ENCODE measurements around the gene CD59. TPM values are rescaled to one million over a fixed set of nuclear protein-coding genes. Genes with fewer than 3 reads are reported as not detected.

Gene CD59
- total RNA-seq, 2 donors from 2014 or later: 414 to 561 TPM

DNA sequence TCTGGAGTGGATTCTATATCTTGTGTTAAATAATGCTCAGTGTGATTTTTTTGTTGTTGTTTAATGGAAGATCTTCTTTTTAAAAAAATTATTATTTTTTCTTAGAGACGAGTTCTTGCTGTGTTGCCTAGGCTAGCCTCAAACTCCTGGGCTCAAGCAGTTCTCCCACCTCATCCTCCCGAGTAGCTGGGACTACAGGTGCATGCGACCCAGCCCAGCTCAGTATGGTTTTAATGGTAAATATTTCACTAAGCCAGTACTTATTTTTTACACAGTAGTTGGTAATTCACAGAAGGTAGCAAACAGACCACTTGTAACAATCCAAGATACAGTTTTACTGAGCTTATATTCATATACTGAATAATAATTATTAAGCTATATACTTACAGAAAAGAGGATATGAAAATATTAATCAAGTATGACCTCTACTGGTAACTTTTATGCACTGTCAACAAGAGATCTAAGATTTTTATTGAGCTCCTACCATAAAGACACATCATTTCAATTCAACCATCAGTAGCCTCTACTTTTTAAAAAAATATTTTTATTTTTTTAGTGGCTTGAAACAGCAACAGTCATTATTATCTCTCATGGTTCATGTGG is 6.1 kb upstream of the CD59 start:
- H3K9me3 ChIP-seq: no peaks in the 10 kb centered on the region
- no peak overlapping the region for H3K4me3 ChIP-seq
- no peaks in the 10 kb centered on the region for H3K27me3 ChIP-seq
- no peak overlapping the region for H3K27ac ChIP-seq
- peaks cover 0 to 5% of the 10 kb centered on the region in 2 donors for H3K4me1 ChIP-seq
- DNase-seq (ENCODE audit: low spot score): no peak
- peaks cover 11% of the 10 kb centered on the region for H3K36me3 ChIP-seq
- TF ChIP-seq, protein P1, sequence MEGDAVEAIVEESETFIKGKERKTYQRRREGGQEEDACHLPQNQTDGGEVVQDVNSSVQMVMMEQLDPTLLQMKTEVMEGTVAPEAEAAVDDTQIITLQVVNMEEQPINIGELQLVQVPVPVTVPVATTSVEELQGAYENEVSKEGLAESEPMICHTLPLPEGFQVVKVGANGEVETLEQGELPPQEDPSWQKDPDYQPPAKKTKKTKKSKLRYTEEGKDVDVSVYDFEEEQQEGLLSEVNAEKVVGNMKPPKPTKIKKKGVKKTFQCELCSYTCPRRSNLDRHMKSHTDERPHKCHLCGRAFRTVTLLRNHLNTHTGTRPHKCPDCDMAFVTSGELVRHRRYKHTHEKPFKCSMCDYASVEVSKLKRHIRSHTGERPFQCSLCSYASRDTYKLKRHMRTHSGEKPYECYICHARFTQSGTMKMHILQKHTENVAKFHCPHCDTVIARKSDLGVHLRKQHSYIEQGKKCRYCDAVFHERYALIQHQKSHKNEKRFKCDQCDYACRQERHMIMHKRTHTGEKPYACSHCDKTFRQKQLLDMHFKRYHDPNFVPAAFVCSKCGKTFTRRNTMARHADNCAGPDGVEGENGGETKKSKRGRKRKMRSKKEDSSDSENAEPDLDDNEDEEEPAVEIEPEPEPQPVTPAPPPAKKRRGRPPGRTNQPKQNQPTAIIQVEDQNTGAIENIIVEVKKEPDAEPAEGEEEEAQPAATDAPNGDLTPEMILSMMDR (IDR thresholded peaks at IDR 0.05): peak; percentile 42 to 72

DNA sequence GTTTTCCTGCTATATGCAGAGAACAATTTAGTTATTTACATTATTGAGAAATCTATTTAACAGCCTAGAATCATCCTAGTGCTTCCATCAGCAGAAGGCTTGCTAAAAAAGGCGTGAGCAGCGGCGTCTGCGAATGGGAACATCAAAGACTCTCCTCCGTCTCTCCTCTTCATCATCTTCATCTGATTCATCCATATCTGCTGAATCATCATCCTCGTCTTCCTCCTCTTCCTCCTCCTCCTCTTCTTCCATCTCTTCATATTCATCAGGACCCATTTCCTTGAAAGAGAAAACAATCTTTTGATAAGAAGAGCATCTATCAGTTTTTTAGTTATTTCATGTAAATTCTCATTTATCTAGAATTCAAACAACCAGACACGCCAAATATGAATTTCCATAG is 5.6 kb upstream of the CD59 start:
- H3K27ac ChIP-seq: no peak overlapping the region
- TF ChIP-seq, protein P1 (IDR thresholded peaks at IDR 0.05): no peak
- no peaks in the 10 kb centered on the region for H3K9me3 ChIP-seq
- DNase-seq (ENCODE audit: low spot score): no peak
- H3K27me3 ChIP-seq: no peaks in the 10 kb centered on the region
- H3K4me3 ChIP-seq: no peak overlapping the region
- H3K36me3 ChIP-seq: peaks cover 11% of the 10 kb centered on the region
- peaks cover 0 to 10% of the 10 kb centered on the region in 2 donors for H3K4me1 ChIP-seq

DNA sequence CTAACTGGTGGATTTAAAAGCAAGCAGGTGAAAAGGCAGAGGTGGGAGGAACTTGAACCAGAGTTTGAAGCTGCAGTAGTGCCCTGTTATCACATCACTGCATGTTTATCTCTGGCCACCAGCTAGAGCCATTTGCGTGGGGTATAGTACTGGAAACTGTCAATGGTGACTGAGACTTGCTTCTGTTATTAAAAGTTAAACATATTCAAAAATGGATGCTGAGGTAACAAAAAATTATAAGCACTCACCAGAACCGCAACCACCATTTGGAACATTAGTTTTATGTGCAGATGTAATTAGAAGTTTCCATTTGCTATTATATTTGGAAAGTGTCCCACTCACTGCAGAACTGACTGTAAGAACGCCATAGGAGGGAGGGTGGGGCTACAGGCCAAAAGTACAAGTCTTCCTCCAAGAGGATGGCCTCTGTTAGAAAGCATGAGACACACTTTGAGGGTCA is 1.2 kb upstream of the CD59 start:
- H3K4me3 ChIP-seq: no peak overlapping the region
- TF ChIP-seq, protein P1 (IDR thresholded peaks at IDR 0.05): no peak

DNA sequence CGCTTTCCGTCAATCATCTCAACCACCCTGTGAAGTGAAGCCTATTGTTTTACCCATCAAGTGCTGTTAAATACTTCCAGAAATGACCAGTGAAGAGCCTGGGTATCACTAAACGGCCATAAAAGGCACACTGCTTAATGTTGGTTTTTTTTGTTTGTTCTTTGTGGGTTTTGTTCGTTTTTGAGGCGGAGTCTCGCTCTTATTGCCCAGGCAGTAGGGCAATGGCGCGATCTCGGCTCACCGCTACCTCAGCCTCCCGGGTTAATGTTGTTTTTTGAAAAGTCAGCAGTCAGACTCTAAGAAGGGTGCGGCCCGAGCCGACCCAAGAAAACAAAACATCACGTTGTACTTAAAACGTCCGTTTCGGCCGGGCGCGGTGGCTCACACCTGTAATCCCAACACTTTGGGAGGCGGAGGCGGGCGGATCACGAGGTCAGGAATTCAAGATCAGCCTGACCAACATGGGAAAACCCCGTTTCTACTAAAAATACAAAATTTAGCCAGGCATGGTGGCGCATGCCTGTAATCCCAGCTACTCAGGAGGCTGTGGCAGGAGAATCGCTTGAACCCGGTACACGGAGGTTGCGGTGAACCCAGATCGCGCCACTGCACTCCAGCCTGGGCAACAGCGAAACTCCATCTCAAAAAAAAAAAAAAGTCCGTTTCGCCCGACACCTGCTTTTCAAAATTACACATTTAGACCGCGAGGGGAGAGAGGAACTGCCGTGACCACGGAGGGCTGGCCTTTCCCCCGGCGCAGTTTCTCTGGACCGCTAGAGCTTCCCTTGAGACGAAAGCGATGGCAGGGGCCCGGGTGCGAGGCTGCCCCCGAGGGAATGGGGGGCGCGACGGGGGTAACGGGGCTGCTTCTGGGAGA is 714 bp downstream of the CD59 start:
- no peaks in the 10 kb centered on the region for H3K27me3 ChIP-seq
- no peak for DNase-seq (ENCODE audit: low spot score)
- TF ChIP-seq, protein P1 (IDR thresholded peaks at IDR 0.05): no peak
- no peaks in the 10 kb centered on the region for H3K9me3 ChIP-seq
- H3K4me3 ChIP-seq: peak overlapping the region; percentile 88 to 91
- H3K27ac ChIP-seq: peak overlapping the region; percentile 96 to 99
- H3K36me3 ChIP-seq: peaks cover 8% of the 10 kb centered on the region
- peaks cover 0 to 54% of the 10 kb centered on the region in 2 donors for H3K4me1 ChIP-seq

More for the DNA sequence above, 1.2 kb upstream of the CD59 start:
- no peak for DNase-seq (ENCODE audit: low spot score)
- peaks cover 8% of the 10 kb centered on the region for H3K36me3 ChIP-seq
- H3K9me3 ChIP-seq: no peaks in the 10 kb centered on the region
- H3K27ac ChIP-seq: peak overlapping the region; percentile 96 to 99
- no peaks in the 10 kb centered on the region for H3K27me3 ChIP-seq
- peaks cover 0 to 35% of the 10 kb centered on the region in 2 donors for H3K4me1 ChIP-seq

DNA sequence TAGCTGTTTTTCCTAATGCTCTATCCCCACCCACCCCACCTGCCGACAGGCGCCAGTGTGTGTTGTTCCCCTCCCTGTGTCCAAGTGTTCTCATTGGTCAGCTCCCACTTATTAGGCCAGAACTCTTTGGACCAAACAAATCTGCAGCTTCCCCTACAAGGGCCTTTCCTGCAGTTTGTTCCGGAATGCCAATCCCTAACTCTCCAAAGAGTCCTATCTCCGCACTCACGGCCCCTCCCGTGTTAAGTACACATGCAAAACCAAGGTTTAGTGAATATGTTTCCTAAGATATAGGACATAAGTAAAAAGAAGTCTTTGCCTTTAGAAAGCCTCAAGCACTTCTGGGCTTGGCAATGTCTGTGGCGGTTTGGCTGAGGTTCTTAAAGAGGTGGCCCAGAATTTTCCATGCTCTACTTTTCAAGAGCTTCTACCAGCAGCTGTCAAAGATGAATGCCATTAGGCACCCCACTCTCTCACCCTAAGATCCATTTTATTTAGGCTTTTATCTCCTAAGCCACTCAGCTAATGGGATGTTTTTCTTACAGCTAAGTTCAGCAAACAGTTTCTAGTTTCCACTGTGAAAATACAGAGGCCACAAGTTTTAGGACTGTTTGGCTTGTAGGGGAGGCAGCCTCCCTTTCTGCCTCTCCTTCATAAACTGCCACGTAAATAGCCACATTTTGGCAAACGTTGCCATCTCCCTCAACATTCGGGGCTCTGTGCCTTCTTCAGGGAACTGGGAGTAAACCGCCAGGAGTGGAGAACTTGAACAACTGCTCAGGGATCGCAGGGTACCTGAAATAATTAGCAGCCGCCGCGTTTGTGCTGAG is 1.6 kb downstream of the CD59 start:
- H3K27me3 ChIP-seq: no peaks in the 10 kb centered on the region
- H3K27ac ChIP-seq: peak overlapping the region; percentile 96 to 99
- peaks cover 8% of the 10 kb centered on the region for H3K36me3 ChIP-seq
- H3K4me1 ChIP-seq: peaks cover 0 to 63% of the 10 kb centered on the region in 2 donors
- no peaks in the 10 kb centered on the region for H3K9me3 ChIP-seq
- peak overlapping the region; percentile 88 to 91 for H3K4me3 ChIP-seq
- TF ChIP-seq, protein P1 (IDR thresholded peaks at IDR 0.05): no peak
- no peak for DNase-seq (ENCODE audit: low spot score)
